H1 (cell line): ENCODE data around the gene PLPPR2. TPM values are rescaled to one million over a fixed set of nuclear protein-coding genes. Genes with fewer than 3 reads are reported as not detected.
A peak's percentile ranks its signal among the peaks of the same experiment; 100 is the strongest.

ENCODE experiments used
- CTCF ChIA-PET: fragments of 300-600 bp; sonication (Branson Sonifier 250); formaldehyde crosslinking; loops from one replicate; lab custom pipeline; 2021; ENCODE audit not compliant: partially characterized antibody; lab: Charles Lee
- POLR2A ChIA-PET: fragments of 300-600 bp; sonication (Branson Sonifier 250); formaldehyde crosslinking; loops from one replicate; lab custom pipeline; 2021; ENCODE audit warnings: inconsistent platforms; ENCODE audit not compliant: partially characterized antibody; lab: Charles Lee
- DNase-seq, 2 experiments: peaks; one replicate each; pipeline versions ENCODE4 v3.0.0 to v3.0.0-alpha.2; 2010 to 2022; ENCODE audit warnings: low spot score in 2 of 2, low read depth in 1 of 2, mixed read lengths in 1 of 2
- FAIRE-seq: peaks from 2 replicates; lab custom pipeline; 2011; peaks lifted over from hg19 to GRCh38; lab: Jason Lieb, UNC
- H2AFZ ChIP-seq: 2 replicates; pipeline ENCODE4 v1.8.1; 2012; ENCODE audit warnings: low read length, inconsistent platforms
- H2AK5ac ChIP-seq: 2 replicates; pipeline ENCODE4 v1.6.1; 2013; ENCODE audit warnings: low read depth, low read length
- H2BK120ac ChIP-seq: replicated peaks from 2 replicates; pipeline ENCODE3; 2013; ENCODE audit warnings: low read depth, low read length, inconsistent platforms
- H2BK12ac ChIP-seq: 2 replicates; pipeline ENCODE4 v1.6.1; 2013; ENCODE audit warnings: low read depth, low read length
- H2BK15ac ChIP-seq: 2 replicates; pipeline ENCODE4 v1.6.1; 2013; ENCODE audit warnings: low read length
- H2BK20ac ChIP-seq: 2 replicates; pipeline ENCODE4 v1.6.1; 2013; ENCODE audit warnings: low read length
- H2BK5ac ChIP-seq: 2 replicates; pipeline ENCODE4 v1.6.1; 2013; ENCODE audit warnings: low read depth, low read length
- H3K14ac ChIP-seq: 2 replicates; pipeline ENCODE4 v1.6.1; 2013; ENCODE audit warnings: inconsistent platforms; ENCODE audit not compliant: insufficient read length
- H3K18ac ChIP-seq: 2 replicates; pipeline ENCODE4 v1.6.1; 2013; ENCODE audit warnings: low read length; ENCODE audit errors: extremely low read depth
- H3K23ac ChIP-seq: 2 replicates; pipeline ENCODE4 v1.6.1; 2013; ENCODE audit warnings: inconsistent platforms; ENCODE audit not compliant: insufficient read length
- H3K23me2 ChIP-seq: 2 replicates; pipeline ENCODE4 v1.6.1; 2013; ENCODE audit warnings: low read depth, low read length
- H3K27ac ChIP-seq: 2 replicates; pipeline ENCODE4 v1.6.1; 2011; ENCODE audit warnings: low read depth, low read length, inconsistent platforms
- H3K27me3 ChIP-seq, 4 experiments: replicated peaks in 1 of 4; 1 replicate in 1 of 4; 2 replicates in 3 of 4; pipeline versions ENCODE4 v1.6.1 to v1.8.1; 2011 to 2013; ENCODE audit warnings: low read length in 3 of 4, mild to moderate bottlenecking in 3 of 4, inconsistent platforms in 2 of 4, mixed read lengths in 2 of 4, moderate library complexity in 1 of 4; ENCODE audit not compliant: control insufficient read depth in 3 of 4, insufficient read depth in 3 of 4; ENCODE audit errors: extremely low read depth in 1 of 4
- H3K36me3 ChIP-seq, 4 experiments: 2 replicates each; pipeline versions ENCODE4 v1.6.1 to v1.8.1; 2011 to 2013; ENCODE audit warnings: mild to moderate bottlenecking in 4 of 4, low read length in 3 of 4, moderate library complexity in 2 of 4, control low read depth in 1 of 4, inconsistent platforms in 1 of 4; ENCODE audit not compliant: insufficient read depth in 4 of 4, control insufficient read depth in 2 of 4
- H3K4ac ChIP-seq: replicated peaks from 2 replicates; pipeline ENCODE3; 2013; ENCODE audit warnings: low read length, low read depth, mixed read lengths, inconsistent platforms; ENCODE audit not compliant: insufficient read length
- H3K4me1 ChIP-seq, 4 experiments: replicated peaks in 1 of 4; 1 replicate in 1 of 4; 2 replicates in 3 of 4; pipeline versions ENCODE4 v1.6.1 to v1.8.1; 2011 to 2013; ENCODE audit warnings: low read length in 3 of 4, inconsistent platforms in 2 of 4, mixed read lengths in 1 of 4; ENCODE audit not compliant: insufficient read depth in 4 of 4, control insufficient read depth in 3 of 4
- H3K4me2 ChIP-seq, 2 experiments: 2 replicates each; pipeline versions ENCODE4 v1.6.1 to v1.8.1; 2011 to 2013; ENCODE audit warnings: low read depth in 2 of 2, low read length in 2 of 2, control low read depth in 1 of 2, inconsistent platforms in 1 of 2, mild to moderate bottlenecking in 1 of 2; ENCODE audit not compliant: insufficient read depth in 1 of 2
- H3K4me3 ChIP-seq, 4 experiments: fragments of 200-600, 300-600 bp in 1 of 4; sonication (generic), shearing (Covaris generic), sonication (Bioruptor Twin) in 1 of 4; 2 replicates each; pipeline versions ENCODE4 v1.5.1 to v1.8.1; 2011 to 2016; ENCODE audit warnings: low read length in 4 of 4, low read depth in 3 of 4, control low read depth in 2 of 4, inconsistent platforms in 2 of 4, mild to moderate bottlenecking in 2 of 4, mixed read lengths in 1 of 4, moderate library complexity in 1 of 4; ENCODE audit not compliant: insufficient read depth in 2 of 4; ENCODE audit errors: extremely low read depth in 1 of 4
- H3K56ac ChIP-seq: replicated peaks from 2 replicates; pipeline ENCODE3; 2013; ENCODE audit warnings: low read depth, mild to moderate bottlenecking, mixed read lengths, low read length, inconsistent platforms; ENCODE audit not compliant: insufficient read length
- H3K79me1 ChIP-seq: 2 replicates; pipeline ENCODE4 v1.6.1; 2013; ENCODE audit warnings: low read depth, low read length, control low read depth
- H3K79me2 ChIP-seq, 2 experiments: 2 replicates each; pipeline versions ENCODE4 v1.6.1 to v1.8.1; 2012 to 2013; ENCODE audit warnings: low read length in 2 of 2, mild to moderate bottlenecking in 2 of 2, inconsistent platforms in 1 of 2; ENCODE audit not compliant: insufficient read depth in 2 of 2, control insufficient read depth in 1 of 2
- H3K9ac ChIP-seq, 4 experiments: replicated peaks in 1 of 4; 1 replicate in 1 of 4; 2 replicates in 3 of 4; pipeline versions ENCODE4 v1.6.1 to v1.8.1; 2011 to 2013; ENCODE audit warnings: low read depth in 3 of 4, low read length in 3 of 4, control low read depth in 2 of 4, mild to moderate bottlenecking in 2 of 4, moderate library complexity in 2 of 4, inconsistent platforms in 1 of 4; ENCODE audit errors: extremely low read depth in 1 of 4
- H3K9me3 ChIP-seq, 2 experiments: 2 replicates each; pipeline versions ENCODE4 v1.6.1 to v1.8.1; 2012 to 2013; ENCODE audit warnings: mild to moderate bottlenecking in 2 of 2, moderate library complexity in 2 of 2, control low read depth in 1 of 2, inconsistent platforms in 1 of 2, low read depth in 1 of 2, low read length in 1 of 2, mixed read lengths in 1 of 2; ENCODE audit not compliant: insufficient read depth in 2 of 2
- H4K20me1 ChIP-seq, 2 experiments: replicated peaks in 1 of 2; 2 replicates each; pipeline versions ENCODE3 to v1.8.1; 2011 to 2013; ENCODE audit warnings: inconsistent platforms in 2 of 2, low read length in 2 of 2, mild to moderate bottlenecking in 1 of 2; ENCODE audit not compliant: insufficient read depth in 2 of 2, control insufficient read depth in 1 of 2
- H4K5ac ChIP-seq: 2 replicates; pipeline ENCODE4 v1.6.1; 2013; ENCODE audit warnings: low read length, low read depth, mixed read lengths, inconsistent platforms; ENCODE audit not compliant: insufficient read length
- H4K8ac ChIP-seq: 2 replicates; pipeline ENCODE4 v1.8.0; 2013; ENCODE audit warnings: mild to moderate bottlenecking, moderate library complexity, low read length, inconsistent platforms; ENCODE audit not compliant: insufficient read depth; ENCODE audit errors: extremely low read depth
- H4K91ac ChIP-seq: replicated peaks from 2 replicates; pipeline ENCODE3; 2013; ENCODE audit warnings: low read length, mixed read lengths, inconsistent platforms; ENCODE audit not compliant: insufficient read length
- CHD1 ChIP-seq: IDR thresholded peaks from 2 replicates; pipeline ENCODE4 v1.6.1; 2012; ENCODE audit warnings: low read depth, low read length, improper control_type of control experiment
- CTBP2 ChIP-seq: IDR thresholded peaks from 2 replicates; pipeline ENCODE4 v1.7.0; 2011; ENCODE audit warnings: borderline replicate concordance, mild to moderate bottlenecking, moderate library complexity, mixed read lengths, low read length; ENCODE audit not compliant: insufficient read depth, insufficient read length
- CTCF ChIP-seq, 3 experiments: IDR thresholded peaks; 1 replicate in 2 of 3; 2 replicates in 1 of 3; pipeline versions ENCODE4 v1.5.1 to v1.6.1; 2011; ENCODE audit warnings: low read length in 3 of 3, mild to moderate bottlenecking in 3 of 3, inconsistent platforms in 2 of 3, low read depth in 1 of 3, moderate library complexity in 1 of 3; ENCODE audit not compliant: insufficient read depth in 1 of 3; ENCODE audit errors: control extremely low read depth in 1 of 3
- HDAC6 ChIP-seq: IDR thresholded peaks from one replicate; pipeline ENCODE4 v1.7.1; 2012; ENCODE audit warnings: low read depth, mild to moderate bottlenecking, inconsistent platforms, low read length, moderate library complexity
- RXRA ChIP-seq: IDR thresholded peaks from 2 replicates; pipeline ENCODE4 v1.6.1; 2011; ENCODE audit warnings: low read depth, mild to moderate bottlenecking, low read length, moderate library complexity; ENCODE audit not compliant: insufficient read depth
- TAF7 ChIP-seq: optimal IDR thresholded peaks from 2 replicates; pipeline ENCODE3; 2011; ENCODE audit warnings: low read depth, mild to moderate bottlenecking, inconsistent platforms, low read length, moderate library complexity, borderline replicate concordance
- TEAD4 ChIP-seq: IDR thresholded peaks from 2 replicates; pipeline ENCODE4 v1.6.1; 2012; ENCODE audit warnings: low read depth, low read length, inconsistent platforms, mixed read lengths
- YY1 ChIP-seq: IDR thresholded peaks from 2 replicates; pipeline ENCODE4 v1.6.1; 2011; ENCODE audit warnings: low read depth, mild to moderate bottlenecking, low read length
- WGBS, 2 experiments: shearing (Covaris generic) in 1 of 2; methylation state at CpG; one replicate each; pipeline versions ENCODE4 v1.1.6 to v1.1.7; 2013 to 2015; ENCODE audit warnings: low lambda C conversion rate in 2 of 2, mixed read lengths in 2 of 2, inconsistent platforms in 1 of 2, low coverage in 1 of 2, missing lambda C conversion rate in 1 of 2; ENCODE audit not compliant: insufficient replicate concordance in 2 of 2, insufficient coverage in 1 of 2, insufficient read length in 1 of 2; ENCODE audit errors: extremely low coverage in 1 of 2, missing lambda C conversion rate in 1 of 2; 5-methylcytosine and 5-hydroxymethylcytosine counted together
- polyA plus RNA-seq, 7 experiments: library from polyadenylated mRNA; depleted of rRNA in 3 of 7; stranded (reverse) in 5 of 7; unstranded in 2 of 7; fragments of >200 nt in 5 of 7; fragments of 200-250 nt in 2 of 7; gene quantifications; 1 replicate in 5 of 7; 2 replicates in 1 of 7; 4 replicates in 1 of 7; pipeline versions ENCODE4 v1.2.1 to v1.2.3, GENCODE V29; 2011 to 2013; ENCODE audit warnings: missing spikeins in 2 of 7, mixed read lengths in 2 of 7
- total RNA-seq: library from RNA; stranded (reverse); fragmentation: NEBNext Ultra II Directional; extraction: Animal tissue kit (Norgen Biotek cat#: 25700); gene quantifications from 2 replicates; pipeline ENCODE4 v1.2.1, GENCODE V29; 2021

Gene PLPPR2
- total and polyA plus RNA-seq, 2 of the 8 experiments (the other 6 are each of a cell fraction or from before 2014, with no cell fraction given), result 7.2 to 11.7 TPM

GRCh38 chr19:11378319-11379189 is 23.3 kb downstream of the PLPPR2 start:
- H3K79me1 ChIP-seq, result peaks cover 2% of the 10 kb centered on the region; the same call in 1 of the 2 replicates
- H2BK15ac ChIP-seq, result peak overlapping the region; percentile 40; the same call in 1 of the 2 replicates
- H4K8ac ChIP-seq, result no peak overlapping the region
- H3K9me3 ChIP-seq, result no peaks in the 10 kb centered on the region
- no peak overlapping the region for H2AK5ac ChIP-seq
- no peak overlapping the region for H3K4ac ChIP-seq
- H3K23me2 ChIP-seq, result peaks cover 27% of the 10 kb centered on the region
- no peak overlapping the region for H2BK12ac ChIP-seq
- no peak overlapping the region for H2BK5ac ChIP-seq
- no peak overlapping the region for H4K91ac ChIP-seq
- no peaks in the 10 kb centered on the region for H3K79me2 ChIP-seq
- H3K14ac ChIP-seq, result no peak overlapping the region
- no peaks in the 10 kb centered on the region for H3K36me3 ChIP-seq
- no peak overlapping the region for H2BK120ac ChIP-seq
- peaks cover 2 to 4% of the 10 kb centered on the region in 2 experiments for H4K20me1 ChIP-seq
- no peak overlapping the region for H3K23ac ChIP-seq
- no peaks in the 10 kb centered on the region for H3K27me3 ChIP-seq
- 81% methylated on average over 8 of the region's 8 CpGs; no CpG with 5 or more reads in 1 of the 2 experiments for WGBS, 2 experiments
- H4K5ac ChIP-seq, result no peak overlapping the region
- FAIRE-seq, result no peak
- H3K4me1 ChIP-seq, result peaks cover 0 to 20% (median 13%) of the 10 kb centered on the region in 4 experiments; a peak in 6 of 7 replicates
- H3K4me3 ChIP-seq, result no peak overlapping the region
- no peak overlapping the region for H3K18ac ChIP-seq
- no peak overlapping the region for H3K9ac ChIP-seq
- H3K27ac ChIP-seq, result no peak overlapping the region
- no peak overlapping the region for H3K4me2 ChIP-seq
- DNase-seq, result peak in 1 of 2 experiments; percentile 75
- no peak overlapping the region for H2BK20ac ChIP-seq
- ChIA-PET POLR2A (interaction anchor here (0.5 to 2.6 kb wide), 4 partner anchors 9 to 127 kb away, joined by 3 to 9 read pairs (median 4); no protein-coding TSS in a partner anchor), CTCF (interaction anchor here (0.6 to 16.8 kb wide), 14 partner anchors 11 to 150 kb away, joined by 3 to 197 read pairs (median 5); partner anchors contain the start of genes CCDC159, ODAD3, PRKCSH and RGL3)
- no peak overlapping the region for H3K56ac ChIP-seq
- no peak overlapping the region for H2AFZ ChIP-seq
- TF ChIP-seq TAF7, result no peak
- peak; percentile 11; the same call in 1 of the 2 replicates for TF ChIP-seq YY1
- TF ChIP-seq TEAD4, result no peak
- no peak for TF ChIP-seq CHD1
- TF ChIP-seq HDAC6, result no peak
- peak; percentile 40 for TF ChIP-seq CTBP2
- TF ChIP-seq CTCF (IDR thresholded peaks at IDR 0.05; ENCODE audit: control extremely low read depth in 1 of 3, insufficient read depth in 1 of 3, low read depth in 1 of 3, low read length in 3 of 3), result peak; percentile 68 to 81 (median 71)
- no peak for TF ChIP-seq RXRA
